H1 (cell line): ENCODE results near the gene NELFCD. TPM values are rescaled to one million over a fixed set of nuclear protein-coding genes. Genes with fewer than 3 reads are reported as not detected.

ENCODE experiments used
- CTCF ChIA-PET: fragments of 300-600 bp; sonication (Branson Sonifier 250); formaldehyde crosslinking; loops from one replicate; lab custom pipeline; 2021; ENCODE audit not compliant: partially characterized antibody; lab: Charles Lee
- POLR2A ChIA-PET: fragments of 300-600 bp; sonication (Branson Sonifier 250); formaldehyde crosslinking; loops from one replicate; lab custom pipeline; 2021; ENCODE audit warnings: inconsistent platforms; ENCODE audit not compliant: partially characterized antibody; lab: Charles Lee
- DNase-seq, 2 experiments: peaks; one replicate each; pipeline versions ENCODE4 v3.0.0 to v3.0.0-alpha.2; 2010 to 2022; ENCODE audit warnings: low spot score in 2 of 2, low read depth in 1 of 2, mixed read lengths in 1 of 2
- FAIRE-seq: peaks from 2 replicates; lab custom pipeline; 2011; peaks lifted over from hg19 to GRCh38; lab: Jason Lieb, UNC
- H2AFZ ChIP-seq: 2 replicates; pipeline ENCODE4 v1.8.1; 2012; ENCODE audit warnings: low read length, inconsistent platforms
- H2AK5ac ChIP-seq: 2 replicates; pipeline ENCODE4 v1.6.1; 2013; ENCODE audit warnings: low read depth, low read length
- H2BK120ac ChIP-seq: replicated peaks from 2 replicates; pipeline ENCODE3; 2013; ENCODE audit warnings: low read depth, low read length, inconsistent platforms
- H2BK12ac ChIP-seq: 2 replicates; pipeline ENCODE4 v1.6.1; 2013; ENCODE audit warnings: low read depth, low read length
- H2BK15ac ChIP-seq: 2 replicates; pipeline ENCODE4 v1.6.1; 2013; ENCODE audit warnings: low read length
- H2BK20ac ChIP-seq: 2 replicates; pipeline ENCODE4 v1.6.1; 2013; ENCODE audit warnings: low read length
- H2BK5ac ChIP-seq: 2 replicates; pipeline ENCODE4 v1.6.1; 2013; ENCODE audit warnings: low read depth, low read length
- H3K14ac ChIP-seq: 2 replicates; pipeline ENCODE4 v1.6.1; 2013; ENCODE audit warnings: inconsistent platforms; ENCODE audit not compliant: insufficient read length
- H3K18ac ChIP-seq: 2 replicates; pipeline ENCODE4 v1.6.1; 2013; ENCODE audit warnings: low read length; ENCODE audit errors: extremely low read depth
- H3K23ac ChIP-seq: 2 replicates; pipeline ENCODE4 v1.6.1; 2013; ENCODE audit warnings: inconsistent platforms; ENCODE audit not compliant: insufficient read length
- H3K23me2 ChIP-seq: 2 replicates; pipeline ENCODE4 v1.6.1; 2013; ENCODE audit warnings: low read depth, low read length
- H3K27ac ChIP-seq: 2 replicates; pipeline ENCODE4 v1.6.1; 2011; ENCODE audit warnings: low read depth, low read length, inconsistent platforms
- H3K27me3 ChIP-seq, 4 experiments: replicated peaks in 1 of 4; 1 replicate in 1 of 4; 2 replicates in 3 of 4; pipeline versions ENCODE4 v1.6.1 to v1.8.1; 2011 to 2013; ENCODE audit warnings: low read length in 3 of 4, mild to moderate bottlenecking in 3 of 4, inconsistent platforms in 2 of 4, mixed read lengths in 2 of 4, moderate library complexity in 1 of 4; ENCODE audit not compliant: control insufficient read depth in 3 of 4, insufficient read depth in 3 of 4; ENCODE audit errors: extremely low read depth in 1 of 4
- H3K36me3 ChIP-seq, 4 experiments: 2 replicates each; pipeline versions ENCODE4 v1.6.1 to v1.8.1; 2011 to 2013; ENCODE audit warnings: mild to moderate bottlenecking in 4 of 4, low read length in 3 of 4, moderate library complexity in 2 of 4, control low read depth in 1 of 4, inconsistent platforms in 1 of 4; ENCODE audit not compliant: insufficient read depth in 4 of 4, control insufficient read depth in 2 of 4
- H3K4ac ChIP-seq: replicated peaks from 2 replicates; pipeline ENCODE3; 2013; ENCODE audit warnings: low read length, low read depth, mixed read lengths, inconsistent platforms; ENCODE audit not compliant: insufficient read length
- H3K4me1 ChIP-seq, 4 experiments: replicated peaks in 1 of 4; 1 replicate in 1 of 4; 2 replicates in 3 of 4; pipeline versions ENCODE4 v1.6.1 to v1.8.1; 2011 to 2013; ENCODE audit warnings: low read length in 3 of 4, inconsistent platforms in 2 of 4, mixed read lengths in 1 of 4; ENCODE audit not compliant: insufficient read depth in 4 of 4, control insufficient read depth in 3 of 4
- H3K4me2 ChIP-seq, 2 experiments: 2 replicates each; pipeline versions ENCODE4 v1.6.1 to v1.8.1; 2011 to 2013; ENCODE audit warnings: low read depth in 2 of 2, low read length in 2 of 2, control low read depth in 1 of 2, inconsistent platforms in 1 of 2, mild to moderate bottlenecking in 1 of 2; ENCODE audit not compliant: insufficient read depth in 1 of 2
- H3K4me3 ChIP-seq, 4 experiments: fragments of 200-600, 300-600 bp in 1 of 4; sonication (generic), shearing (Covaris generic), sonication (Bioruptor Twin) in 1 of 4; 2 replicates each; pipeline versions ENCODE4 v1.5.1 to v1.8.1; 2011 to 2016; ENCODE audit warnings: low read length in 4 of 4, low read depth in 3 of 4, control low read depth in 2 of 4, inconsistent platforms in 2 of 4, mild to moderate bottlenecking in 2 of 4, mixed read lengths in 1 of 4, moderate library complexity in 1 of 4; ENCODE audit not compliant: insufficient read depth in 2 of 4; ENCODE audit errors: extremely low read depth in 1 of 4
- H3K56ac ChIP-seq: replicated peaks from 2 replicates; pipeline ENCODE3; 2013; ENCODE audit warnings: low read depth, mild to moderate bottlenecking, mixed read lengths, low read length, inconsistent platforms; ENCODE audit not compliant: insufficient read length
- H3K79me1 ChIP-seq: 2 replicates; pipeline ENCODE4 v1.6.1; 2013; ENCODE audit warnings: low read depth, low read length, control low read depth
- H3K79me2 ChIP-seq, 2 experiments: 2 replicates each; pipeline versions ENCODE4 v1.6.1 to v1.8.1; 2012 to 2013; ENCODE audit warnings: low read length in 2 of 2, mild to moderate bottlenecking in 2 of 2, inconsistent platforms in 1 of 2; ENCODE audit not compliant: insufficient read depth in 2 of 2, control insufficient read depth in 1 of 2
- H3K9ac ChIP-seq, 4 experiments: replicated peaks in 1 of 4; 1 replicate in 1 of 4; 2 replicates in 3 of 4; pipeline versions ENCODE4 v1.6.1 to v1.8.1; 2011 to 2013; ENCODE audit warnings: low read depth in 3 of 4, low read length in 3 of 4, control low read depth in 2 of 4, mild to moderate bottlenecking in 2 of 4, moderate library complexity in 2 of 4, inconsistent platforms in 1 of 4; ENCODE audit errors: extremely low read depth in 1 of 4
- H3K9me3 ChIP-seq, 2 experiments: 2 replicates each; pipeline versions ENCODE4 v1.6.1 to v1.8.1; 2012 to 2013; ENCODE audit warnings: mild to moderate bottlenecking in 2 of 2, moderate library complexity in 2 of 2, control low read depth in 1 of 2, inconsistent platforms in 1 of 2, low read depth in 1 of 2, low read length in 1 of 2, mixed read lengths in 1 of 2; ENCODE audit not compliant: insufficient read depth in 2 of 2
- H4K20me1 ChIP-seq, 2 experiments: replicated peaks in 1 of 2; 2 replicates each; pipeline versions ENCODE3 to v1.8.1; 2011 to 2013; ENCODE audit warnings: inconsistent platforms in 2 of 2, low read length in 2 of 2, mild to moderate bottlenecking in 1 of 2; ENCODE audit not compliant: insufficient read depth in 2 of 2, control insufficient read depth in 1 of 2
- H4K5ac ChIP-seq: 2 replicates; pipeline ENCODE4 v1.6.1; 2013; ENCODE audit warnings: low read length, low read depth, mixed read lengths, inconsistent platforms; ENCODE audit not compliant: insufficient read length
- H4K8ac ChIP-seq: 2 replicates; pipeline ENCODE4 v1.8.0; 2013; ENCODE audit warnings: mild to moderate bottlenecking, moderate library complexity, low read length, inconsistent platforms; ENCODE audit not compliant: insufficient read depth; ENCODE audit errors: extremely low read depth
- H4K91ac ChIP-seq: replicated peaks from 2 replicates; pipeline ENCODE3; 2013; ENCODE audit warnings: low read length, mixed read lengths, inconsistent platforms; ENCODE audit not compliant: insufficient read length
- CBX5 ChIP-seq: fragments of 300-800, 300-1000 bp; sonication (generic); IDR thresholded peaks from 2 replicates; pipeline ENCODE4 v1.7.1; 2016; ENCODE audit warnings: antibody characterized with exemption, low read length, low read depth
- CHD1 ChIP-seq: IDR thresholded peaks from 2 replicates; pipeline ENCODE4 v1.6.1; 2012; ENCODE audit warnings: low read depth, low read length, improper control_type of control experiment
- CTBP2 ChIP-seq: IDR thresholded peaks from 2 replicates; pipeline ENCODE4 v1.7.0; 2011; ENCODE audit warnings: borderline replicate concordance, mild to moderate bottlenecking, moderate library complexity, mixed read lengths, low read length; ENCODE audit not compliant: insufficient read depth, insufficient read length
- EGR1 ChIP-seq: IDR thresholded peaks from 2 replicates; pipeline ENCODE4 v1.6.1; 2011; ENCODE audit warnings: low read depth, low read length, borderline replicate concordance
- EP300 ChIP-seq, 2 experiments: IDR thresholded peaks; 1 replicate in 1 of 2; 2 replicates in 1 of 2; pipeline ENCODE4 v1.6.1; 2011 to 2012; ENCODE audit warnings: low read depth in 2 of 2, low read length in 2 of 2, mild to moderate bottlenecking in 2 of 2, borderline replicate concordance in 1 of 2, inconsistent platforms in 1 of 2, moderate library complexity in 1 of 2
- HDAC6 ChIP-seq: IDR thresholded peaks from one replicate; pipeline ENCODE4 v1.7.1; 2012; ENCODE audit warnings: low read depth, mild to moderate bottlenecking, inconsistent platforms, low read length, moderate library complexity
- JUN ChIP-seq: IDR thresholded peaks from 2 replicates; pipeline ENCODE4 v1.6.1; 2011; ENCODE audit warnings: low read depth, mild to moderate bottlenecking, improper control_type of control experiment, low read length
- MAX ChIP-seq: IDR thresholded peaks from 2 replicates; pipeline ENCODE4 v1.6.1; 2012; ENCODE audit warnings: inconsistent platforms
- RFX5 ChIP-seq: IDR thresholded peaks from 2 replicates; pipeline ENCODE4 v1.6.1; 2011; ENCODE audit warnings: low read depth, low read length, improper control_type of control experiment, borderline replicate concordance
- SAP30 ChIP-seq: fragments of 300-600 bp; sonication (generic); IDR thresholded peaks from 2 replicates; pipeline ENCODE4 v1.7.1; 2012; ENCODE audit warnings: low read length, moderate library complexity, mild to moderate bottlenecking, inconsistent platforms; ENCODE audit not compliant: insufficient read depth, insufficient replicate concordance
- WGBS, 2 experiments: shearing (Covaris generic) in 1 of 2; methylation state at CpG; one replicate each; pipeline versions ENCODE4 v1.1.6 to v1.1.7; 2013 to 2015; ENCODE audit warnings: low lambda C conversion rate in 2 of 2, mixed read lengths in 2 of 2, inconsistent platforms in 1 of 2, low coverage in 1 of 2, missing lambda C conversion rate in 1 of 2; ENCODE audit not compliant: insufficient replicate concordance in 2 of 2, insufficient coverage in 1 of 2, insufficient read length in 1 of 2; ENCODE audit errors: extremely low coverage in 1 of 2, missing lambda C conversion rate in 1 of 2; 5-methylcytosine and 5-hydroxymethylcytosine counted together
- polyA plus RNA-seq, 7 experiments: library from polyadenylated mRNA; depleted of rRNA in 3 of 7; stranded (reverse) in 5 of 7; unstranded in 2 of 7; fragments of >200 nt in 5 of 7; fragments of 200-250 nt in 2 of 7; gene quantifications; 1 replicate in 5 of 7; 2 replicates in 1 of 7; 4 replicates in 1 of 7; pipeline versions ENCODE4 v1.2.1 to v1.2.3, GENCODE V29; 2011 to 2013; ENCODE audit warnings: missing spikeins in 2 of 7, mixed read lengths in 2 of 7
- total RNA-seq: library from RNA; stranded (reverse); fragmentation: NEBNext Ultra II Directional; extraction: Animal tissue kit (Norgen Biotek cat#: 25700); gene quantifications from 2 replicates; pipeline ENCODE4 v1.2.1, GENCODE V29; 2021

Gene NELFCD
- total and polyA plus RNA-seq, 2 of the 8 experiments (the other 6 are each of a cell fraction or from before 2014, with no cell fraction given), result 35.5 to 59.6 TPM

- Histone ChIP-seq H3K36me3 (no peaks in the 10 kb centered on the region), H4K20me1 (peaks cover 0 to 4% of the 10 kb centered on the region in 2 experiments), H4K8ac (peak overlapping the region; percentile 18; the same call in 1 of the 2 replicates), H2BK5ac (no peak overlapping the region), H2BK12ac (peak overlapping the region; percentile 30), H3K9ac (no peak overlapping the region; a peak in 1 of 7 replicates), H3K9me3 (no peaks in the 10 kb centered on the region), H4K5ac (no peak overlapping the region), H2AFZ (no peak overlapping the region), H3K23me2 (peaks cover 2% of the 10 kb centered on the region; the same call in 1 of the 2 replicates), H3K79me1 (no peaks in the 10 kb centered on the region), H3K4me1 (peaks cover 0 to 8% (median 7%) of the 10 kb centered on the region in 4 experiments; a peak in 3 of 7 replicates), H2BK15ac (peak overlapping the region; percentile 12; the same call in 1 of the 2 replicates), H3K79me2 (no peaks in the 10 kb centered on the region), H3K23ac (no peak overlapping the region), H3K18ac (no peak overlapping the region), H3K4me3 (peak overlapping the region; percentile 51 to 65 (median 56); a peak in 7 of 8 replicates), H2BK120ac (no peak overlapping the region), H3K27ac (no peak overlapping the region), H4K91ac (no peak overlapping the region), H2BK20ac (no peak overlapping the region), H2AK5ac (no peak overlapping the region), H3K14ac (no peak overlapping the region), H3K27me3 (peaks cover 0 to 12% (median 5%) of the 10 kb centered on the region in 4 experiments; a peak in 3 of 7 replicates), H3K4me2 (peak overlapping the region; percentile 48 to 90), H3K56ac (no peak overlapping the region), H3K4ac (no peak overlapping the region)
- POLR2A ChIA-PET, result interaction anchor here (1.0 to 1.9 kb wide), 6 partner anchors 8 to 26 kb away, joined by 3 to 6 read pairs (median 3); partner anchors contain the start of gene NELFCD
- FAIRE-seq (no peak), DNase-seq (no peak)
- CTCF ChIA-PET, result interaction anchor here (0.5 to 1.4 kb wide), 4 partner anchors 24 to 449 kb away, joined by 3 to 8 read pairs (median 4); partner anchors contain the start of genes ATP5F1E and NELFCD
- 87% methylated on average over 22 of the region's 24 CpGs; no CpG with 5 or more reads in 1 of the 2 experiments for WGBS, 2 experiments
- TF ChIP-seq CTBP2, result no peak
- TF ChIP-seq EGR1, result no peak
- no peak for TF ChIP-seq EP300 (IDR thresholded peaks at IDR 0.05; ENCODE audit: borderline replicate concordance in 1 of 2, low read depth in 2 of 2, low read length in 2 of 2)
- no peak for TF ChIP-seq CHD1
- no peak for TF ChIP-seq SAP30
- TF ChIP-seq MAX, result no peak
- no peak for TF ChIP-seq CBX5
- no peak for TF ChIP-seq RFX5
- no peak for TF ChIP-seq JUN
- TF ChIP-seq HDAC6, result no peak
Measured at GRCh38 chr20:59007665-59008511, 26.8 kb downstream of the NELFCD start.
